Measurements from ENCODE around the gene INAFM1.

INAFM1 gene

DNA sequence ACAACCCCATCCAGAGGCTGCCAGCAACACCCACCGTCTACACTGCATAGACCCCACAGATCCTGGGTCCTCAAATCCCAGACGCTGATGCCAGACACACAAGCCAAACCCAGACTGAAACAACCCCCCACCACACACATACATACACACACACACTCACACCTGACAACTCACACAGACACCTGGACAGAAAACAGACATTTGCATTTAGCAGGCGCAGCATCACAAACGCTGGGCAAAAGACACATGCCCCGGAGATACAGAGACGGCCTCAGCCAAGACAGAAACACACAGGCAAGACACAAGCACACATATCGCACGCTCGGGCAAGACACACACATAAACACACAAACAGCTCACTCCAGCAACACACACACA, 45.0 kb upstream of the INAFM1 start (continued):
- TF ChIP-seq ZSCAN18 (tag by site-specific recombination; IDR thresholded peaks at IDR 0.05) (no peak), ZNF354C (tag by site-specific recombination; IDR thresholded peaks at IDR 0.05; ENCODE audit: borderline replicate concordance, low read depth) (no peak), SCRT1 (tag by site-specific recombination; IDR thresholded peaks at IDR 0.05; ENCODE audit: borderline replicate concordance) (no peak)

GRCh38 chr19:47230054-47230920, 44.4 kb upstream of the INAFM1 start:
- Histone ChIP-seq H3K9me3 (ENCODE audit: control insufficient read depth, insufficient read depth, low read depth, low read length) (no peaks in the 10 kb centered on the region), H3K36me3 (ENCODE audit: control insufficient read depth in 2 of 2, insufficient read depth in 1 of 2, low read length in 2 of 2) (peaks cover 3 to 4% of the 10 kb centered on the region in 2 experiments; a peak in 2 of 3 replicates), H3K4me1 (ENCODE audit: control insufficient read depth, insufficient read depth, low read length) (peaks cover 29% of the 10 kb centered on the region), H3K4me3 (ENCODE audit: low read depth, low read length) (peak overlapping the region; percentile 91), H3K27ac (ENCODE audit: extremely low read depth, low read depth, low read length) (peak overlapping the region; percentile 85)
- ChIA-PET CTCF (interaction anchor here (1.8 to 7.6 kb wide), 2 partner anchors 17 to 20 kb away, joined by 10 to 86 read pairs; no protein-coding TSS in a partner anchor), POLR2A (interaction anchor here (0.5 to 6.8 kb wide), 5 partner anchors 14 to 117 kb away, joined by 3 to 112 read pairs (median 5); partner anchors contain the start of gene ZC3H4)
- no peak for TF ChIP-seq ZNF350 (tag by site-specific recombination; IDR thresholded peaks at IDR 0.05)
- peak; percentile 22 for TF ChIP-seq ZXDB (tag by site-specific recombination; IDR thresholded peaks at IDR 0.05)
- TF ChIP-seq ZNF513 (tag by site-specific recombination; IDR thresholded peaks at IDR 0.05): peak; percentile 16; the same call in 1 of the 2 replicates
- TF ChIP-seq ZNF423 (tag by site-specific recombination; IDR thresholded peaks at IDR 0.05): no peak
- no peak for TF ChIP-seq ZNF211 (tag by site-specific recombination; IDR thresholded peaks at IDR 0.05; ENCODE audit: low read depth)
- TF ChIP-seq RBAK (tag by site-specific recombination; IDR thresholded peaks at IDR 0.05): 0 out of 2 replicates have a peak, but pooled peaks have one; percentile 34
- TF ChIP-seq ZNF404 (tag by site-specific recombination; IDR thresholded peaks at IDR 0.05): no peak
- 0 out of 2 replicates have a peak, but pooled peaks have one; percentile 13 for TF ChIP-seq ZNF146 (tag by site-specific recombination; IDR thresholded peaks at IDR 0.05)
- TF ChIP-seq KLF17 (tag by site-specific recombination; IDR thresholded peaks at IDR 0.05): peak; percentile 76
- no peak for TF ChIP-seq ZNF514 (tag by site-specific recombination; IDR thresholded peaks at IDR 0.05)
- no peak for TF ChIP-seq ZNF629 (tag by site-specific recombination; IDR thresholded peaks at IDR 0.05)
- no peak for TF ChIP-seq ZNF274 (IDR thresholded peaks at IDR 0.05; ENCODE audit: low read length)
- TF ChIP-seq ZNF274 (tag by site-specific recombination; IDR thresholded peaks at IDR 0.05; ENCODE audit: borderline replicate concordance): no peak; the same call in 1 of the 2 replicates
- peak; percentile 83 for TF ChIP-seq CTCF (tag by site-specific recombination; IDR thresholded peaks at IDR 0.05)
- no peak for TF ChIP-seq PRDM2 (tag by site-specific recombination; IDR thresholded peaks at IDR 0.05; ENCODE audit: borderline replicate concordance)
- TF ChIP-seq REPIN1 (tag by site-specific recombination; IDR thresholded peaks at IDR 0.05; ENCODE audit: low read depth): no peak
- TF ChIP-seq ZBTB44 (tag by site-specific recombination; IDR thresholded peaks at IDR 0.05): peak; percentile 19; the same call in 1 of the 2 replicates
- TF ChIP-seq ZBTB7A (tag by site-specific recombination; IDR thresholded peaks at IDR 0.05; ENCODE audit: low read depth): peak; percentile 90
